ENCODE data around the gene NPAT. TPM values are rescaled to one million over a fixed set of nuclear protein-coding genes. Genes with fewer than 3 reads are reported as not detected.

NPAT gene
- total RNA-seq, 1 experiment from 2014 or later, result 14.9 TPM

- intact Hi-C loops (cut with micrococcal nuclease), result no loop called here
- peaks cover 0 to under 1% of the 10 kb centered on the region in 2 experiments; a peak in 1 of 4 replicates for H3K36me3 ChIP-seq (ENCODE audit: control insufficient read depth in 1 of 2, insufficient read depth in 2 of 2, low read length in 2 of 2)
- peaks cover 92% of the 10 kb centered on the region for H3K79me2 ChIP-seq (ENCODE audit: insufficient read depth, low read length)
- CTCF ChIA-PET, result no interaction called here
- H3K4me1 ChIP-seq (ENCODE audit: control insufficient read depth in 1 of 2, insufficient read depth in 2 of 2, low read length in 2 of 2), result peaks cover 0 to 10% of the 10 kb centered on the region in 2 experiments; a peak in 3 of 4 replicates
- no peak for TF ChIP-seq POLR2AphosphoS5 (IDR thresholded peaks at IDR 0.05; ENCODE audit: low read depth, low read length)
- no peak for TF ChIP-seq SP1 (IDR thresholded peaks at IDR 0.05; ENCODE audit: low read depth)
- no peak for TF ChIP-seq EZH2 (IDR thresholded peaks at IDR 0.05)
- TF ChIP-seq RAD21 (IDR thresholded peaks at IDR 0.05; ENCODE audit: low read depth), result no peak
- no peak for TF ChIP-seq CBX3 (IDR thresholded peaks at IDR 0.05; ENCODE audit: low read depth)
- TF ChIP-seq MAX (IDR thresholded peaks at IDR 0.05), result no peak
- no peak for TF ChIP-seq JUND (IDR thresholded peaks at IDR 0.05)
- no peak for TF ChIP-seq YY1 (IDR thresholded peaks at IDR 0.05; ENCODE audit: extremely low read depth, insufficient replicate concordance, low read depth, low read length)
- POLR2A ChIA-PET, result no interaction called here
- no peak overlapping the region for H3K27ac ChIP-seq (ENCODE audit: low read depth, low read length)
- no peak for ATAC-seq
- no peaks in the 10 kb centered on the region for H3K9me2 ChIP-seq (ENCODE audit: insufficient read depth)
- DNase-seq (ENCODE audit: low read depth, low spot score), result no peak
- RAD21 ChIA-PET (ENCODE audit: low non-redundant PET in 1 of 2, low total read pairs in 2 of 2, uncharacterized antibody in 2 of 2, unreplicated experiment in 2 of 2), result no interaction called here
- no TSS peak for BruUV-seq (replicated peaks)
- peaks cover 8% of the 10 kb centered on the region; the same call in 1 of the 2 replicates for H4K20me1 ChIP-seq (ENCODE audit: insufficient read depth)
- H3K27me3 ChIP-seq (ENCODE audit: insufficient read depth, low read length), result no peaks in the 10 kb centered on the region
- H3K4me2 ChIP-seq (ENCODE audit: low read length), result no peak overlapping the region
- H3K4me3 ChIP-seq (replicated peaks in 1 of 2; ENCODE audit: low read depth in 1 of 2, low read length in 2 of 2), result no peak overlapping the region
- no peak overlapping the region for H3K9ac ChIP-seq (ENCODE audit: low read length)
- no peaks in the 10 kb centered on the region for H3K9me3 ChIP-seq (ENCODE audit: control insufficient read depth in 1 of 2, insufficient read depth in 1 of 2, low read depth in 1 of 2, low read length in 2 of 2)
- H2AFZ ChIP-seq (ENCODE audit: low read depth, low read length, poor library complexity, severe bottlenecking), result no peak overlapping the region
Measured at GRCh38 chr11:108218455-108218854, 4.0 kb downstream of the NPAT start.

- no peaks in the 10 kb centered on the region for H3K9me3 ChIP-seq (ENCODE audit: control insufficient read depth in 1 of 2, insufficient read depth in 1 of 2, low read depth in 1 of 2, low read length in 2 of 2)
- ChIA-PET CTCF (no interaction called here), POLR2A (no interaction called here), RAD21 (ENCODE audit: low non-redundant PET in 1 of 2, low total read pairs in 2 of 2, uncharacterized antibody in 2 of 2, unreplicated experiment in 2 of 2) (interaction anchor here in 1 of 2 experiments (0.6 kb wide), 1 partner anchor 86 kb away, joined by 4 read pairs; no protein-coding TSS in a partner anchor)
- H3K27ac ChIP-seq (ENCODE audit: low read depth, low read length), result no peak overlapping the region
- no peaks in the 10 kb centered on the region for H3K27me3 ChIP-seq (ENCODE audit: insufficient read depth, low read length)
- BruUV-seq (replicated peaks), result no TSS peak
- no peak overlapping the region for H3K9ac ChIP-seq (ENCODE audit: low read length)
- DNase-seq (ENCODE audit: low read depth, low spot score) (no peak), ATAC-seq (no peak)
- H3K36me3 ChIP-seq (ENCODE audit: control insufficient read depth in 1 of 2, insufficient read depth in 2 of 2, low read length in 2 of 2), result peaks cover 0 to 5% of the 10 kb centered on the region in 2 experiments; a peak in 1 of 4 replicates
- no peak overlapping the region for H3K4me2 ChIP-seq (ENCODE audit: low read length)
- H3K79me2 ChIP-seq (ENCODE audit: insufficient read depth, low read length), result peaks cover 97% of the 10 kb centered on the region
- H4K20me1 ChIP-seq (ENCODE audit: insufficient read depth), result peaks cover 11% of the 10 kb centered on the region; the same call in 1 of the 2 replicates
- H2AFZ ChIP-seq (ENCODE audit: low read depth, low read length, poor library complexity, severe bottlenecking), result no peak overlapping the region
- intact Hi-C loops (cut with micrococcal nuclease), result no loop called here
- no peaks in the 10 kb centered on the region for H3K9me2 ChIP-seq (ENCODE audit: insufficient read depth)
- no peak overlapping the region for H3K4me3 ChIP-seq (replicated peaks in 1 of 2; ENCODE audit: low read depth in 1 of 2, low read length in 2 of 2)
- peaks cover 0 to 10% of the 10 kb centered on the region in 2 experiments; a peak in 3 of 4 replicates for H3K4me1 ChIP-seq (ENCODE audit: control insufficient read depth in 1 of 2, insufficient read depth in 2 of 2, low read length in 2 of 2)
- no peak for TF ChIP-seq REST (IDR thresholded peaks at IDR 0.05; ENCODE audit: low read depth)
- no peak for TF ChIP-seq EZH2phosphoT487 (IDR thresholded peaks at IDR 0.05; ENCODE audit: borderline replicate concordance)
- no peak for TF ChIP-seq POLR2AphosphoS5 (IDR thresholded peaks at IDR 0.05; ENCODE audit: low read depth, low read length)
- TF ChIP-seq EZH2 (IDR thresholded peaks at IDR 0.05), result no peak
- no peak for TF ChIP-seq ATF3 (IDR thresholded peaks at IDR 0.05)
- no peak for TF ChIP-seq CBX3 (IDR thresholded peaks at IDR 0.05; ENCODE audit: low read depth)
- no peak for TF ChIP-seq CEBPB (IDR thresholded peaks at IDR 0.05; ENCODE audit: low read depth)
- TF ChIP-seq JUND (IDR thresholded peaks at IDR 0.05), result no peak
- no peak for TF ChIP-seq ZFX (IDR thresholded peaks at IDR 0.05)
- TF ChIP-seq YY1 (IDR thresholded peaks at IDR 0.05; ENCODE audit: extremely low read depth, insufficient replicate concordance, low read depth, low read length), result no peak
- no peak for TF ChIP-seq SIN3A (IDR thresholded peaks at IDR 0.05; ENCODE audit: low read depth)
- no peak for TF ChIP-seq ELF1 (IDR thresholded peaks at IDR 0.05; ENCODE audit: borderline replicate concordance, low read depth)
- no peak for TF ChIP-seq FOSL1 (IDR thresholded peaks at IDR 0.05; ENCODE audit: low read depth)
Measured at GRCh38 chr11:108216988-108217387, 5.5 kb downstream of the NPAT start.
